GM11168 (cell line): ENCODE measurements around the gene P2RY2.
"Not testable (repeated sequence)": the region's sequence is repeated elsewhere in the genome, so short reads cannot be mapped to it uniquely, and the experiment has no call there.

Experiments
- in situ Hi-C: fragments of 300-500 bp; cut with MboI; formaldehyde crosslinking; loops from one replicate; pipeline ENCODE4 v1.12.0; 2022; ENCODE audit warnings: low sequenced_read_pairs; ENCODE audit not compliant: unreplicated experiment

Gene P2RY2

DNA sequence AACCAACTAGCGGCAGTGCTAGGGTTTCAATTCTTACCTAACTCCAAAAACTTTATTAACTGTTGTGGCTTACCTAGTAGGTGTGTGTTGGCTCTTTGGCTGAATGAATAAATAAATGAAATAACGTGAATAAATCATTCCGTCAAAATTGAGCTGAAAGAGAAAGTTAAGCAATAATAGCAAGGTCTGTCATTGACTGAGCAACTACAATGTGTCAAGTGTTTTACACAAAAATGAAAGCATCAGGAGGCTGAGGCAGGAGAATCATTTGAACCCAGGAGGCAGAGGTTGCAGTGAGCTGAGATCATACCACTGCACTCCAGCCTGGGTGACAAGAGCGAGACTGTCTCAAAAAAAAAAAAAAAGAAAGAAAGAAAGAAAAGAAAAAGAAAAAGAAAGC is 56.1 kb downstream of the P2RY2 start:
- in situ Hi-C loops: not testable (repeated sequence)

DNA sequence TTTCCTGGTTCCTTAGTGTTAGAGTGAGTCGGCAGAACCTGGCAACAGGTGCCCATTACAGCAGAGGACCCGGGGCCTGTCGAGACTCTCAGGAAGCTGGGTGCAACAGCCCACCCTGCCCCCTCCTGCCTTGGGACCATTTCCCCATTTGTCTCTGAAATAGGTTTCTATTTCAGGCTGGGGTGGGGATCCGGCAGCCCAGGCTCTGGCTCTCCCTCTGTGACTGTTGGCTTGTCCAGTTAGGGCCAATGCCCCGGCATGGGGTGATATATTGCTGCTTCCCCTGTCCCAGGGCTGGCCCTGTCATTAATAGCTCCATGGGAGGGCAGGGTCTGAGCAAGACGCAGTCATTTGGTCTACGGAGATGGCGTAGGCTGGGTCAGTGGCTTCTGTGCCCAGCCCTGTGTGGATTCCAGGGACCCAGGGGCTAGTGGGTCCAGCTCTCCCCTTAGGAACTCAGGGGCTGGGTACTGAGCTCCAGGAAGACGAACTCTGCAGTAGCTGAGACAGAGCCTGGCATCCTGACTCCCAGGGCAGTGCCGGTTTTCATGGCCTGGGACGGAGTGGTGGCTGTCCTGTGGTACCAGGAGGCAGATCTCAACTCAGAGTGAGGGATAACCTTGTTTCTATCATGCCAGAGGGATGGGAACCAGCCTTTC is 56.8 kb downstream of the P2RY2 start:
- in situ Hi-C loops: no loop called here

DNA sequence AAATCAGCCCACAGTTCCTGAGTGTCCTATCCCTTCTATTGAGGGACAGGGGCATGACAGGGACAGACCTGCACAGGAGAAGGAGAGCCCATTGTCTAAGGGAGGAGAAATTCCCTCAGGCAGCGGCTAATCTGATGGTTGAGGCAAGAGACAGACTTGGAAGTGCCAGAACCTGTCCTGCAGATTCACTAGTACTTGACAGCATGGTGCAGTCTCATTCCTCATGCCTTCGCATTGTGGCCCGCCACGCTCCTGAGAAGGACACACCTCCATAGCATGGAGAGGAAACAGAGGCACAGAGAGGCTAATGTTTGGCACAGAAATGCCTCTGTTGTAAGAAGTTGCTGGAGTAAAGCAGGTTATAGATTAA is 57.3 kb downstream of the P2RY2 start:
- in situ Hi-C loops: no loop called here

DNA sequence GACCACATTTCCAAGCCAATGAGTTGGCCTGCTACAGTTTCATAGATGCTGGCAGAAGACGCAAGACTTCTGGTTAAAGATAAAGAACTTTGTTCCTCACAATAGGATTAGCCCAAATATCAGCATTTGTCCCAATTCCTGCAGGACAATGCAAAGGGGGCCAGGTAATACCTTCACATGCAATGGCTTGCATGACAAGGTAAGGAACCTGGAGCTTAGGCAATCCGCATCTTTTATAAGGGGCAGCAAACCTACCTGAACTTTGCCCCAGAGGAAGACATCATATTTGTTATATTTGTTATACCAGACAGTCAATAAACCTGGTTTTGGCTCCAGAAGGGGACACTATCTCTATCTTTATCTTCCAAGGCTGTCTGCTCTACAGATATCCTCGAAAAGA is 59.4 kb downstream of the P2RY2 start:
- in situ Hi-C loops: no loop called here

DNA sequence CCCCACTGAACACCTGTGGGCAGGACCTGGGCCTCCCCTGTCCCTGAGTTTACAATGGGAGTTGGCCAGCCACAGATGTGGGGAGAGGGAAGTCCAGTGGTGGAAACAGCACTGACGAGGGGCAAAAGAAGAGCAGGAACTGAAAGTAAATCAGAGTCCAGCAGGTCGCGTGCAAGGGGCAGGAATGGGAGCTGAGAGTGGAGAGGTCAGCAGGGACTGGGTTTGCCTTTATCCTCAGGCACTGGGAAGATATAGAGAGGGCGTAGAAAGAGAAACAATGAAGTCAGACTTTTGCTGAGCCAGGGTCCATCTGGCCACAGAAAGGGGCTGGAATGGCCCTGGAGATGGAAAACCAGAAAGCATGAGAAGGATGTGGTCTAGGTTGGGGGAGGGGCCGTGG is 62.5 kb downstream of the P2RY2 start:
- in situ Hi-C loops: no loop called here

DNA sequence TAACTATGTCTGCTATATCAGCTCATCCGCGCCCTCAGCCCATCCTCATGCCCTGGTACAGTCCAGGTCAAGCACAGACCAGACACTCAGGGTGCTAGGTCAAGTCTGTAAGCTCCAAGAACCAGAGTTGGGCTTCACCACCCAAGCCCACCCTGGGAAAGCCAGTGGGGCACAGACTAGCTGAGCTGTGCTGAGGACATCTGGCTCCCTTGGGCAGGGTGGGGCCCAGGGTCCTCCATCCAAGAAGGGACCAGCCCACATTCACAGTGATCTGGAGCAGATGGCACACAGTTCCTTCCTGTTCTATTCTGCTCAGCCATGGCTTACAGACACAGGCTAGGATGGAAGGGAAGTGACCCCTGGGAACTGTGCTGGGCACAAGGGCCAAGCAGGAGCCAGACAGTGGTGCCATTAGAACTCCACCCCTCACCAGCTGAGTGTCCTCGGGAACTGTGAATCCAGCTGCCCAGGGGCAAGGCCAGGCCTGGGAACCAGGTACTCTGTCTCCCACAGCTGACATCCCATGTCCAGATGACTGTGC is 63.2 kb downstream of the P2RY2 start:
- in situ Hi-C loops: no loop called here

DNA sequence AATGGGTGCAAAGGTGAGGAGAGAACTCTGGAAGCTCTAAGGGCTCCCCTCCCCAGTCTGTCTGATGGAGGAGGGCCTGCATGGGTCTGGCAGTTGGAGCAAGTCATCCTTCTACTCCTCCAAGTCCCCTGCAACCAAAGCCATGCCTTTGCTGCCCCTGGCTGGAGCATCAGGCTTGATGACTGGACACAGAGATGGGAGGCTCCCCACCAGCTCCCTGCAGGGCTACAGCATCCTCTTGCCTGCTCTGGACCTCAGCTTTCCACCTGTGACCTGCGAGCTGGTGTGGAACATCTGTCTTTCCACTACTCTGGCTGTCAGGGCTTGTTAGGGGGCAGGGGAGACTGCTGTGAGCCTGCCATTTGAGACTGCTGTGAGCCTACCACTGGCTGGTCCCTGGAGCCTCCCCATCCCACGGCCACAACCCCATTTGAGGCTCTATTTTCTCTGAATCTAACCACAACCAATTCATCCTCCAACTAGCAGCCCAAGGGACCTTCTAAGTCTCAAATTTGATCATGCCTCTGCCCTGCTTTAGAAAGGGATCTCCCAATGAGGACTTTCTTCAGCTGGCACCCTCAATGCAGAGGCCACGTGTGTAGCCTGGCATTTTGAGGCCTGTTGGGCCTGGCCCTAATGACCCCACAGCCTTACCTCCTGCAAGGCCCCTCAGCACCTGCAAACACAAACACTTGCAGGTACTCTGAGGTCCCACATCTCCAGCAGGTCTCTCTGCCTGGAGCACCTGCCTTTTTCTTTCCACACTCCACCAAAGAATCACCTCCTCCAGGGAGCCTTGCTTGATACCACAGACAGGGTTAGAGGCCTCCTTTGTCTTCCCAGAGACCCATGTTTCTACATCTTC is 63.9 kb downstream of the P2RY2 start:
- in situ Hi-C loops: no loop called here

DNA sequence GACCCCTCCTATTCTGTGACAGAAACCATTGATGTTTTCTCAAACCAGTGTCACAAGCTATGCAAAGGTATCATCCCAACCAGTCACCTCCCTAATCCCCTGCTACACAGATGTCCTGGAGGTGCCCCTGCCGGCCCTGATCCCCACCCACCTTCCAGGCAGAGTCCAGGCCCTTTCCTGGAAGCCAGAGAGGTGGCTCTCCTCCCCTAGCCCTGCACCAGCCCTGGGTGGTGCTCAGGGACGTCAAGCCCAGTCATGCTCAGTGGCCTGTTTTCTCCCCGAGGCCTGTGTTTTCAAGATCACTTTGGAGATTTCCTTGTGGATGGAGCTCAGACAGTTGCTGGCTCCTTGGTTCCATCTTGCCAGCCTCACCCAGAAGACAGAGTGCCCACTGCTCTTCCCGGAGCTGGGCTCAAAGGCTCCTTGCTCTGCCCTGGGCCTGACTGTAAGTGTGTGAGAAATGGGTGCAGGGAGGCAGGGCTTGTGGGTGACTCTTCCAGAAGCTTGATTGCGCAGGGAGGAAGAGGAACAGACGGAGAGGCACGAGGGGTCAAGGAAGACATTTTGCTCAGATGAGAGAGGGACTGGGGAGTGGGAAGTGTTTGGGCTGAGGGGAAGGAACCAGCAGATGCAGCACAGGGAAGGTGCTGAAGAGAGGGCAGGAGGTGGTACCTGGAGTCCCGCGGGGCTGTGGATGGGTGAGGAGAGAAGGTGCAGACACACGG is 65.4 kb downstream of the P2RY2 start:
- in situ Hi-C loops: no loop called here

DNA sequence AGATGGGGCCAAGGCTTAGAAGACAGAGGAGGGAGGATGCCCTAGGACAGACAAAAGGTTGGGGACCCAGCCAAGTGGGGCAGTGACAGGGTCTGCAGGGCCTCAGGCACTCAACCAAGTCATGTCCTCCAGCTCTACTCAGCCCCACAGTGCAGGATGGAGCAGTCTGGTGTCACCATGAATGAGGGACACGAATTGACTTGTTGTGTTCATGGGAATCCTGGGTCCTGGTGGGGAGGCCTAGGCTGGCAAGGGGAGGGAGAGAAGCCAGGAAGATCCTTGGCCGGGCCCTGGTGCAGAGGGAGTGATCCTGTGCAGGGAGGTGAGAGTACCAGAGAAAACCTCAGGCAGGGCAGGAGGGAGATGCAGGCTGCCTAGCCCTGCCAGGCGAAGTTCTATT is 66.0 kb downstream of the P2RY2 start:
- in situ Hi-C loops: no loop called here

DNA sequence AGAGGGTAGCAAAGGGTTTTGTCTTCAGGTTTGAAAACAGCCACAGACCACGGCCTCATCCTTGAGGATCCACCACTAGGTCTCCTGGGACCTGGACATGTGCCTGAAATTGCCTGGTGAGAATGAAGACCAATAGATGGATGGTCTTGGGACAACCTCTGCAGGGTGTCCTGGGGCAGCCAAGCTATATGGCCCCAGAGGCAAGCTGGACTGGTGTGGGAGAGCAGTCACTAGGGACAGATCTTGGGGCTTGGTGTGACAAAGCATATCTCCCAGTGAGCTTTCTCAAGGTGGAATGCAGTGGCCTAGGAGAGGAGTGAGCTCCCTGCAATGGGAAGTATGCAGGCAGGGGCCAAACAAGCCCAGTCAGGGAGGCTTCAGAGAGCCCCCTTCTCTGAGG is 67.6 kb downstream of the P2RY2 start:
- in situ Hi-C loops: no loop called here
